ENCODE measurements around the gene MYO5A.

DNA sequence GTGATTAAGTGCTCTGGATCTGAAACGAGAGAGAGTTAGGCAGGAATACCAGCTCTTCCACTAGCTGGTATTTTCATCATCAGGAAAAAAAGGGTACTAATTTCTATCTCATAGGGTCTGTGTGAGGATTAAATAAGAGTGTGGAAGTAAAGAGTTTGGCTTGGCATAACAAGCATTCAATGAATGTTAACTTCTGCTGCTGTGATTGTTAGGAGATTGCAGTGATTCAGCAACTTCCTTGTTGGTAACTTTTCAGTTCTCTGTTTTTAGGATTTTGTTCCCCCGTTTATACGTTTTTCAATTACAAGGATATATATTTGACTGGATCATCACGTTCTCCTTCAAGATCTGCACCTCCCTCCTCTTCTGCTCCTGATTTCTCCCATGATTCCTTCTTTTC, 167.2 kb downstream of the MYO5A start:
- no peak for TF ChIP-seq EP300 (IDR thresholded peaks at IDR 0.05; ENCODE audit: low read depth)
- TF ChIP-seq, protein P1, sequence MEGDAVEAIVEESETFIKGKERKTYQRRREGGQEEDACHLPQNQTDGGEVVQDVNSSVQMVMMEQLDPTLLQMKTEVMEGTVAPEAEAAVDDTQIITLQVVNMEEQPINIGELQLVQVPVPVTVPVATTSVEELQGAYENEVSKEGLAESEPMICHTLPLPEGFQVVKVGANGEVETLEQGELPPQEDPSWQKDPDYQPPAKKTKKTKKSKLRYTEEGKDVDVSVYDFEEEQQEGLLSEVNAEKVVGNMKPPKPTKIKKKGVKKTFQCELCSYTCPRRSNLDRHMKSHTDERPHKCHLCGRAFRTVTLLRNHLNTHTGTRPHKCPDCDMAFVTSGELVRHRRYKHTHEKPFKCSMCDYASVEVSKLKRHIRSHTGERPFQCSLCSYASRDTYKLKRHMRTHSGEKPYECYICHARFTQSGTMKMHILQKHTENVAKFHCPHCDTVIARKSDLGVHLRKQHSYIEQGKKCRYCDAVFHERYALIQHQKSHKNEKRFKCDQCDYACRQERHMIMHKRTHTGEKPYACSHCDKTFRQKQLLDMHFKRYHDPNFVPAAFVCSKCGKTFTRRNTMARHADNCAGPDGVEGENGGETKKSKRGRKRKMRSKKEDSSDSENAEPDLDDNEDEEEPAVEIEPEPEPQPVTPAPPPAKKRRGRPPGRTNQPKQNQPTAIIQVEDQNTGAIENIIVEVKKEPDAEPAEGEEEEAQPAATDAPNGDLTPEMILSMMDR (IDR thresholded peaks at IDR 0.05), result no peak
- no peak for TF ChIP-seq POLR2AphosphoS5 (IDR thresholded peaks at IDR 0.05)
- TF ChIP-seq POLR2A (IDR thresholded peaks at IDR 0.05), result no peak

All from transverse colon (tissue), 4 donors.